Measurements from ENCODE around the gene CEMP1. TPM values are rescaled to one million over a fixed set of nuclear protein-coding genes. Genes with fewer than 3 reads are reported as not detected.
"Not testable (repeated sequence)": the region's sequence is repeated elsewhere in the genome, so short reads cannot be mapped to it uniquely, and the experiment has no call there.

The CEMP1 gene
- total and polyA plus RNA-seq, 2 experiments from 2014 or later: 0.31 to 7.5 TPM

DNA sequence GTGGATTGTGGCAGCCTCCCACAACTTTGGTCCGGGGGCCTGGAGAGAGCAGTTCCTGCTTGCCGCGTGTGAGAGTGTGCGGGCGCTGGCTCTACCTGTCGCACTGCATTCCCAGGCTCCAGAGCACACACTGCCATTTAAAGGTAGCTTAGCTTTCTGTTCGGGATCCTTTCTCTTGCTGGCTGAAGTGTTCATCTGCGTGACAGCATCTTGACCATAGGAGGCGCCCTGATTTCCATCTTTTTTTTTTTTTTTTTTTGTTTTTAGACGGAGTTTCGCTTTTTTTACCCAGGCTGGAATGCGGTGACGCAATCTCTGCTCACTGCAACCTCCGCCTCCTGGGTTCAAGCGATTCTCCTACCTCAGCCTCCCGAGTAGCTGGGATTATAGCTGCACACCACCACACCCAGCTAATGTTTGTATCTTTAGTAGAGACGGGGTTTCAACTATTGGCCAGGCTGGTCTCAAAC is 20.2 kb upstream of the CEMP1 start:
- not testable (repeated sequence) for H3K27me3 ChIP-seq (ENCODE audit: insufficient read depth); H3K27me3 Mint-ChIP-seq (ENCODE audit: insufficient read depth, low read depth, poor library complexity); H3K4me1 Mint-ChIP-seq; H3F3A ChIP-seq (replicated peaks; ENCODE audit: low read depth); H3K36me3 Mint-ChIP-seq (ENCODE audit: low read depth); H3K4me2 ChIP-seq; H3K79me2 ChIP-seq (replicated peaks; ENCODE audit: insufficient read depth); H3K9me3 Mint-ChIP-seq; H3K4me1 ChIP-seq (ENCODE audit: insufficient read depth); H4K20me1 ChIP-seq (replicated peaks; ENCODE audit: insufficient read depth); H3K4me3 ChIP-seq; H3K9me2 ChIP-seq (ENCODE audit: insufficient read depth); H3K36me3 ChIP-seq (ENCODE audit: insufficient read depth); H2AFZ ChIP-seq
- DNase-seq (ENCODE audit: low spot score): peak; percentile 76
- TF ChIP-seq, protein P1, sequence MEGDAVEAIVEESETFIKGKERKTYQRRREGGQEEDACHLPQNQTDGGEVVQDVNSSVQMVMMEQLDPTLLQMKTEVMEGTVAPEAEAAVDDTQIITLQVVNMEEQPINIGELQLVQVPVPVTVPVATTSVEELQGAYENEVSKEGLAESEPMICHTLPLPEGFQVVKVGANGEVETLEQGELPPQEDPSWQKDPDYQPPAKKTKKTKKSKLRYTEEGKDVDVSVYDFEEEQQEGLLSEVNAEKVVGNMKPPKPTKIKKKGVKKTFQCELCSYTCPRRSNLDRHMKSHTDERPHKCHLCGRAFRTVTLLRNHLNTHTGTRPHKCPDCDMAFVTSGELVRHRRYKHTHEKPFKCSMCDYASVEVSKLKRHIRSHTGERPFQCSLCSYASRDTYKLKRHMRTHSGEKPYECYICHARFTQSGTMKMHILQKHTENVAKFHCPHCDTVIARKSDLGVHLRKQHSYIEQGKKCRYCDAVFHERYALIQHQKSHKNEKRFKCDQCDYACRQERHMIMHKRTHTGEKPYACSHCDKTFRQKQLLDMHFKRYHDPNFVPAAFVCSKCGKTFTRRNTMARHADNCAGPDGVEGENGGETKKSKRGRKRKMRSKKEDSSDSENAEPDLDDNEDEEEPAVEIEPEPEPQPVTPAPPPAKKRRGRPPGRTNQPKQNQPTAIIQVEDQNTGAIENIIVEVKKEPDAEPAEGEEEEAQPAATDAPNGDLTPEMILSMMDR (conservative IDR thresholded peaks at IDR 0.05; ENCODE audit: low read depth in 2 of 2): peak; percentile 32 to 45
- peak; percentile 42; the same call in 1 of the 2 replicates for TF ChIP-seq CREB1 (CRISPR knock-in tag; IDR thresholded peaks at IDR 0.05; ENCODE audit: low read depth)
- ATAC-seq: peak; percentile 79
- Mint-ChIP-seq H3K4me3 (0 out of 3 replicates have a peak overlapping the region, but pooled peaks have one; percentile 19), H3K27ac (peak overlapping the region; percentile 75; the same call in 1 of the 2 replicates)
- peak overlapping the region; percentile 85 for H3K27ac ChIP-seq (ENCODE audit: low read depth)

DNA sequence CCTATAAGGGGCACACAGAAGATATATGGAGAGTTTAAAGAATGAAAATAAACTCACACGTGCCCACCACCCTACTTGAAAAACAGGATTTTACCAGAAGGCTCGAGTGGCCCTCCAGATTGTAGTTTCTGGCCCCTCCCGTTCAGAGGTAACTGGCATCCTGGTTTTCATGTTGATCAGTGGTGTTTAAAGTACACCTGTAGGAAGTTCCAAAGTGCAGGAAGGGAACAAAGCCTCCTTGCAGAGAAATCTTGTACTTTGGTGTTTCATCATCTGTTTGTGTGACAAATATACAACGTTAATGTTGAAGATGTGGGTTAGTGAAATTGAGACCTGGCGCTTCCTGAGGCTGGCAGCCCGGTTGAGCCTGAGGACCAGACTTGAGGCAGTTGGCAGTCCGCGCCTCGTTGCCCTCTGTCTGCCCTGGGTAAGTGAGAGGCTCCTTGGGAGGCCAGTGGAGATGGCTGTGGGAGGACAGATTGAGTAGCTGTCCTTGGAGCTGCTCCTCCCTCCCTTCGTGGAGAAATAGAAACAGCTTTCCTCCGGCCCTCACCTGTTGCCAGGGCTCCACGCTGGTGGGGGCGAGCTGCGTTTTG is 19.2 kb upstream of the CEMP1 start:
- not testable (repeated sequence) for H3K27me3 Mint-ChIP-seq (ENCODE audit: insufficient read depth, low read depth, poor library complexity); H3K9me2 ChIP-seq (ENCODE audit: insufficient read depth); ATAC-seq; H3K9me3 Mint-ChIP-seq; H4K20me1 ChIP-seq (replicated peaks; ENCODE audit: insufficient read depth); H3K4me1 ChIP-seq (ENCODE audit: insufficient read depth); H3K36me3 ChIP-seq (ENCODE audit: insufficient read depth); H3K27ac Mint-ChIP-seq; H3F3A ChIP-seq (replicated peaks; ENCODE audit: low read depth); H3K27ac ChIP-seq (ENCODE audit: low read depth); H3K4me2 ChIP-seq; H3K4me3 ChIP-seq; H3K4me3 Mint-ChIP-seq; H3K4me1 Mint-ChIP-seq; H2AFZ ChIP-seq; H3K27me3 ChIP-seq (ENCODE audit: insufficient read depth); H3K36me3 Mint-ChIP-seq (ENCODE audit: low read depth); DNase-seq (ENCODE audit: low spot score)
- H3K79me2 ChIP-seq (replicated peaks; ENCODE audit: insufficient read depth): peaks cover 16% of the 10 kb centered on the region

DNA sequence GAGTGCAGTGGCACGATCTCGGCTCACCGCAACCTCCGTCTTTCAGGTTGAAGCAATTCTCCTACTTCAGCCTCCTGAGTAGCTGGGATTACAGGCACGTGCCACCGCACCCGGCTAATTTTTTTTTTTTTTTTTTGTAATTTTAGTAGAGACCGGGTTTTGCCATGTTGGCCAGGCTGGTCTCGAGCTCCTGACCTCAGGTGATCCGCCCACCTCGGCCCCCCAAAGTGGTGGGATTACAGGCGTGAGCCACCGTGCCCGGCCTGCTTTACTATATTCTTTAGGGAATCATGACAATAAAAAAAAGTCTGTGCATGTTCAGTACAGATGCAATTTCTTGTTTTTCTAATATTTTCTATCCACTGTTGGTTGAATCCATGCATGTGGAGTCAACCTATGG is 12.6 kb upstream of the CEMP1 start:
- not testable (repeated sequence) for DNase-seq (ENCODE audit: low spot score); H3K9me2 ChIP-seq (ENCODE audit: insufficient read depth); H3F3A ChIP-seq (replicated peaks; ENCODE audit: low read depth); H3K4me2 ChIP-seq; H3K36me3 ChIP-seq (ENCODE audit: insufficient read depth); H3K36me3 Mint-ChIP-seq (ENCODE audit: low read depth); H3K27me3 Mint-ChIP-seq (ENCODE audit: insufficient read depth, low read depth, poor library complexity); H3K4me1 ChIP-seq (ENCODE audit: insufficient read depth); H3K4me3 Mint-ChIP-seq; H3K4me3 ChIP-seq; H3K4me1 Mint-ChIP-seq; H3K9me3 Mint-ChIP-seq; H3K27me3 ChIP-seq (ENCODE audit: insufficient read depth); H2AFZ ChIP-seq; ATAC-seq; H3K27ac ChIP-seq (ENCODE audit: low read depth)
- peak overlapping the region; percentile 75 for H3K27ac Mint-ChIP-seq
- Histone ChIP-seq H3K79me2 (replicated peaks; ENCODE audit: insufficient read depth) (peaks cover 62% of the 10 kb centered on the region), H4K20me1 (replicated peaks; ENCODE audit: insufficient read depth) (peaks cover 24% of the 10 kb centered on the region)

DNA sequence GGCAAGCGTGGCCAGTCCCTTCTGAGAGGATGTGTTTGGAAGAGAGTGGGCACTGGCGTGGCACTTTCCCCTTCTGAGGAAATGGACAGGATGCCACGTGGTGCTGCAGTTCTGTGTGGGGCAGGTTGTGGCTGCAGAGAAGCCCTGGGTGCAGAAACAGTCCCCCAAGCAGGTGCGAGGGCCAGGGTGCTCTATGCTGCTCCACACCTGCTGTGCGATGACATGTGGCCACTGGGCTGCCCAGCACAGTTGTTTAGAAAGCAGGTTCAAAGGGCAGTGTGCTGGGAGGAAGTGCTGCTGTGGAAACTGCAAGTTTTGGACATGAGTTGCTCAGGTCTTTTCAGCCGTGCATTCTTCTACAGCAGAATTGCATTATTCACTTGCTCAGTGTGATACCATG is 10.2 kb upstream of the CEMP1 start:
- H3K4me1 Mint-ChIP-seq: peaks cover 10% of the 10 kb centered on the region
- peaks cover 64% of the 10 kb centered on the region for H3K79me2 ChIP-seq (replicated peaks; ENCODE audit: insufficient read depth)
- H3F3A ChIP-seq (replicated peaks; ENCODE audit: low read depth); H3K4me3 Mint-ChIP-seq; H3K4me3 ChIP-seq; H3K4me2 ChIP-seq; ATAC-seq; H3K36me3 Mint-ChIP-seq (ENCODE audit: low read depth); H3K27ac Mint-ChIP-seq; H2AFZ ChIP-seq; H3K27me3 Mint-ChIP-seq (ENCODE audit: insufficient read depth, low read depth, poor library complexity); H3K9me3 Mint-ChIP-seq; DNase-seq (ENCODE audit: low spot score); H3K27me3 ChIP-seq (ENCODE audit: insufficient read depth); H3K4me1 ChIP-seq (ENCODE audit: insufficient read depth); H3K9me2 ChIP-seq (ENCODE audit: insufficient read depth); H3K36me3 ChIP-seq (ENCODE audit: insufficient read depth); H3K27ac ChIP-seq (ENCODE audit: low read depth): not testable (repeated sequence)
- peaks cover 24% of the 10 kb centered on the region for H4K20me1 ChIP-seq (replicated peaks; ENCODE audit: insufficient read depth)

DNA sequence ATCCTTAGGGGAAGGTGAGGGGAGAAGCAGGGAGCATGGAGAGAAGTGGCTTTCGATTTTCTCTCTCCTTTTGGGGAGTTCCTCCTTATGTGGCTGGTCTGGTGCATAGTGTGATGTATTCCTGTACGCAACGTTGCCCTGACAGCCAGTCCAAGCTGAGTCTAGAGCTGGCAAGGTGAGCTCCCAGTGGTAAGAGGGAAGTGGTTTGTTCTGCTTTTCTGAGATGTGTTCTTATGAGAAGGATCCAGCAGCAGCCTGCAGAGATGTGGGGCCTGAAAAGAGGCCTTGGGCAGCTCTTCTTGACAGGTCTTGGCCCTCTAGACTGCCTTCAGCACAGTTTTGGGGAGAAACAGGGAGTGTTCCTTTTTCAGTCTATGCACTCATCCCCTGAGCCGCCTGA is 9.7 kb upstream of the CEMP1 start:
- H3K36me3 ChIP-seq (ENCODE audit: insufficient read depth); H3K4me2 ChIP-seq; H3K9me3 Mint-ChIP-seq; DNase-seq (ENCODE audit: low spot score); H3K27ac Mint-ChIP-seq; H3K36me3 Mint-ChIP-seq (ENCODE audit: low read depth); H3K27me3 ChIP-seq (ENCODE audit: insufficient read depth); ATAC-seq; H3K4me3 Mint-ChIP-seq; H3K27ac ChIP-seq (ENCODE audit: low read depth); H3F3A ChIP-seq (replicated peaks; ENCODE audit: low read depth); H2AFZ ChIP-seq; H3K4me3 ChIP-seq; H3K4me1 ChIP-seq (ENCODE audit: insufficient read depth); H3K27me3 Mint-ChIP-seq (ENCODE audit: insufficient read depth, low read depth, poor library complexity); H3K9me2 ChIP-seq (ENCODE audit: insufficient read depth): not testable (repeated sequence)
- peaks cover 11% of the 10 kb centered on the region for H3K4me1 Mint-ChIP-seq
- Histone ChIP-seq H3K79me2 (replicated peaks; ENCODE audit: insufficient read depth) (peaks cover 59% of the 10 kb centered on the region), H4K20me1 (replicated peaks; ENCODE audit: insufficient read depth) (peaks cover 19% of the 10 kb centered on the region)

Data from GM23338 (cell line).